KMS-11 (cell line): ENCODE results near the gene ASB4.

Experiments used
- H2AFZ ChIP-seq: fragments of 200-600 bp; sonication (generic); 2 replicates; pipeline ENCODE4 v1.6.1; 2016; ENCODE audit warnings: antibody characterized with exemption, mixed run types, low read depth
- H3K27ac ChIP-seq: fragments of 200-600 bp; sonication (generic); 2 replicates; pipeline ENCODE4 v1.6.1; 2016; ENCODE audit warnings: mild to moderate bottlenecking, mixed run types
- H3K27me3 ChIP-seq: fragments of 200-600 bp; sonication (generic); 2 replicates; pipeline ENCODE4 v1.6.1; 2017; ENCODE audit warnings: mild to moderate bottlenecking, low read depth, mixed run types, moderate library complexity; ENCODE audit not compliant: insufficient read depth
- H3K36me3 ChIP-seq: fragments of 200-600 bp; sonication (generic); 2 replicates; pipeline ENCODE4 v1.6.1; 2017; ENCODE audit warnings: mild to moderate bottlenecking, mixed run types; ENCODE audit not compliant: insufficient read depth
- H3K4me1 ChIP-seq: fragments of 200-600 bp; sonication (generic); 2 replicates; pipeline ENCODE4 v1.6.1; 2016; ENCODE audit warnings: mild to moderate bottlenecking, low read depth, mixed run types; ENCODE audit not compliant: poor library complexity, severe bottlenecking
- H3K4me2 ChIP-seq: fragments of 200-600 bp; sonication (generic); 2 replicates; pipeline ENCODE4 v1.7.0; 2016; ENCODE audit warnings: mild to moderate bottlenecking, mixed run types
- H3K4me3 ChIP-seq: fragments of 200-600 bp; sonication (generic); IDR thresholded peaks from 2 replicates; pipeline ENCODE4 v1.6.1; 2017; ENCODE audit warnings: low read depth, low read length, mixed read lengths; ENCODE audit not compliant: insufficient read depth
- H3K79me2 ChIP-seq: fragments of 200-600 bp; sonication (generic); 2 replicates; pipeline ENCODE4 v1.6.1; 2016; ENCODE audit warnings: low read depth, mixed run types; ENCODE audit not compliant: insufficient read depth
- H3K9ac ChIP-seq: fragments of 200-600 bp; sonication (generic); 2 replicates; pipeline ENCODE4 v1.6.1; 2016; ENCODE audit warnings: mild to moderate bottlenecking, mixed run types
- H4K20me1 ChIP-seq: fragments of 200-600 bp; sonication (generic); 2 replicates; pipeline ENCODE4 v1.6.1; 2016; ENCODE audit warnings: mild to moderate bottlenecking, mixed run types; ENCODE audit not compliant: insufficient read depth
- CTCF ChIP-seq: fragments of 200-600 bp; sonication (generic); conservative IDR thresholded peaks from 2 replicates; pipeline ENCODE4 v1.6.1; 2017; ENCODE audit warnings: low read depth, mild to moderate bottlenecking, antibody characterized with exemption, low read length, moderate library complexity, mixed read lengths

ASB4 gene

GRCh38 chr7:95530881-95531280, 45.1 kb downstream of the ASB4 start:
- H3K4me3 ChIP-seq = no peak overlapping the region
- no peaks in the 10 kb centered on the region for H3K79me2 ChIP-seq
- no peaks in the 10 kb centered on the region for H3K4me1 ChIP-seq
- H4K20me1 ChIP-seq = no peaks in the 10 kb centered on the region
- H3K36me3 ChIP-seq = no peaks in the 10 kb centered on the region
- H3K9ac ChIP-seq = no peak overlapping the region
- no peak for TF ChIP-seq CTCF
- H2AFZ ChIP-seq = no peak overlapping the region
- H3K27me3 ChIP-seq = no peaks in the 10 kb centered on the region
- H3K27ac ChIP-seq = no peak overlapping the region
- H3K4me2 ChIP-seq = no peak overlapping the region

GRCh38 chr7:95531605-95532219, 46.0 kb downstream of the ASB4 start:
- Histone ChIP-seq H3K36me3 (no peaks in the 10 kb centered on the region), H3K4me3 (no peak overlapping the region), H4K20me1 (no peaks in the 10 kb centered on the region), H3K27ac (no peak overlapping the region), H3K79me2 (no peaks in the 10 kb centered on the region), H3K27me3 (no peaks in the 10 kb centered on the region), H3K4me2 (no peak overlapping the region), H2AFZ (no peak overlapping the region), H3K9ac (no peak overlapping the region), H3K4me1 (no peaks in the 10 kb centered on the region)
- no peak for TF ChIP-seq CTCF

GRCh38 chr7:95534796-95535195, 49.1 kb downstream of the ASB4 start:
- Histone ChIP-seq H3K4me3 (no peak overlapping the region), H3K4me1 (no peaks in the 10 kb centered on the region), H3K9ac (no peak overlapping the region), H2AFZ (no peak overlapping the region), H3K27ac (no peak overlapping the region), H3K4me2 (no peak overlapping the region), H3K36me3 (no peaks in the 10 kb centered on the region), H3K27me3 (no peaks in the 10 kb centered on the region), H4K20me1 (no peaks in the 10 kb centered on the region), H3K79me2 (no peaks in the 10 kb centered on the region)
- no peak for TF ChIP-seq CTCF

DNA sequence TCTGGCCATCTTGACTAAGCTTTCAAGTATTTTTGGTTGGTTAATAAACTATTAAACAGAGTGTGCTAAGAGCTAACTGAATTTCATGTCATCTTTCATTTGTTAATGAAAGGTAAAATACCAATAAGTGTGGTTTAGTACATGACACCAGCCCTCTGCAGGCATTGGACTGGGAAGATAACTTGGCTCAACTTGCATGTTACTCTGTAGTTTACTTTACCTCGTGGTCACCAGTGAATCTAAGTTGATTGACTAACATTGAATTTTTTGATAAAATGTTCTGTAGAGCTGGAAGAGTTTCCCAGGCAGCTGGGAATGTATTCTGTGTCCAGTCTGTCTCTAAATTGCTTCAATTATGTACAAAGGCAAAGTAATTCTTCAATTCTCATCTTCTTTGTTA, 49.9 kb downstream of the ASB4 start:
- H2AFZ ChIP-seq = no peak overlapping the region
- H3K27ac ChIP-seq = no peak overlapping the region
- no peak for TF ChIP-seq CTCF
- no peaks in the 10 kb centered on the region for H3K27me3 ChIP-seq
- H3K36me3 ChIP-seq = no peaks in the 10 kb centered on the region
- H3K4me2 ChIP-seq = no peak overlapping the region
- no peak overlapping the region for H3K4me3 ChIP-seq
- H3K79me2 ChIP-seq = no peaks in the 10 kb centered on the region
- no peaks in the 10 kb centered on the region for H3K4me1 ChIP-seq
- no peak overlapping the region for H3K9ac ChIP-seq
- H4K20me1 ChIP-seq = no peaks in the 10 kb centered on the region
